Measurements from ENCODE around the gene ZFHX2. TPM values are rescaled to one million over a fixed set of nuclear protein-coding genes. Genes with fewer than 3 reads are reported as not detected.

Gene ZFHX2
- total and polyA plus RNA-seq, 2 of the 13 experiments (the other 11 are each of a cell fraction or from before 2014, with no cell fraction given), result 0.17 to 0.44 TPM

- no peak for TF ChIP-seq REST (IDR thresholded peaks at IDR 0.05; ENCODE audit: borderline replicate concordance in 1 of 2, low read depth in 1 of 2, low read length in 2 of 2)
- peak; percentile 15 for TF ChIP-seq MED8 (CRISPR knock-in tag; IDR thresholded peaks at IDR 0.05; ENCODE audit: insufficient replicate concordance)
- 0 out of 2 replicates have a peak, but pooled peaks have one; percentile 83 for TF ChIP-seq ZNF318 (CRISPR knock-in tag; IDR thresholded peaks at IDR 0.05)
- no peak for TF ChIP-seq ZEB1 (IDR thresholded peaks at IDR 0.05; ENCODE audit: insufficient replicate concordance, low read depth)
- TF ChIP-seq ZNF720 (CRISPR knock-in tag; IDR thresholded peaks at IDR 0.05), result no peak
- no peak for TF ChIP-seq LBX2 (CRISPR knock-in tag; IDR thresholded peaks at IDR 0.05; ENCODE audit: borderline replicate concordance)
- no peak for TF ChIP-seq ZNF282 (IDR thresholded peaks at IDR 0.05; ENCODE audit: partially characterized antibody)
- no peak for TF ChIP-seq ZNF709 (CRISPR knock-in tag; IDR thresholded peaks at IDR 0.05)
- no peak for TF ChIP-seq U2AF2 (IDR thresholded peaks at IDR 0.05; ENCODE audit: low read depth, low read length)
- TF ChIP-seq ZNF883 (CRISPR knock-in tag; IDR thresholded peaks at IDR 0.05; ENCODE audit: not compliant biosample characterization), result peak; percentile 14
- TF ChIP-seq LCORL (IDR thresholded peaks at IDR 0.05), result no peak
- TF ChIP-seq LCORL (CRISPR knock-in tag; IDR thresholded peaks at IDR 0.05), result no peak
- TF ChIP-seq NFKB2 (CRISPR knock-in tag; IDR thresholded peaks at IDR 0.05; ENCODE audit: borderline replicate concordance), result no peak
- TF ChIP-seq ONECUT2 (CRISPR knock-in tag; IDR thresholded peaks at IDR 0.05), result no peak
- TF ChIP-seq ZFAT (CRISPR knock-in tag; conservative IDR thresholded peaks at IDR 0.05), result no peak
- TF ChIP-seq ZNF616 (CRISPR knock-in tag; IDR thresholded peaks at IDR 0.05; ENCODE audit: low read depth), result no peak
- 0 out of 2 replicates have a peak, but pooled peaks have one; percentile 8 for TF ChIP-seq MIER3 (CRISPR knock-in tag; IDR thresholded peaks at IDR 0.05; ENCODE audit: borderline replicate concordance)
- 0 out of 2 replicates have a peak, but pooled peaks have one; percentile 38 for TF ChIP-seq ELF4 (CRISPR knock-in tag; IDR thresholded peaks at IDR 0.05; ENCODE audit: borderline replicate concordance)
- no peak for TF ChIP-seq ZNF264 (CRISPR knock-in tag; IDR thresholded peaks at IDR 0.05)
- TF ChIP-seq DR1 (CRISPR knock-in tag; IDR thresholded peaks at IDR 0.05), result no peak
Observed at GRCh38 chr14:23600322-23600707, 48.8 kb upstream of the ZFHX2 start (continued).

Data from HepG2 (cell line).